ENCODE data around the gene RUNDC1. TPM values are rescaled to one million over a fixed set of nuclear protein-coding genes. Genes with fewer than 3 reads are reported as not detected.

Gene RUNDC1
- total RNA-seq, 2 experiments from 2014 or later = 11.1 to 22.5 TPM

- ChIA-PET CTCF (ENCODE audit: unreplicated experiment) (no interaction called here), POLR2A (interaction anchor here (0.5 kb wide), 1 partner anchor 304 kb away, joined by 4 read pairs; no protein-coding TSS in a partner anchor)
- Histone ChIP-seq H2AFZ (ENCODE audit: low read length) (no peak overlapping the region), H3K27ac (ENCODE audit: low read depth, low read length, poor library complexity, severe bottlenecking) (no peak overlapping the region), H3K4me3 (ENCODE audit: low read depth, low read length, poor library complexity, severe bottlenecking) (no peak overlapping the region), H3K79me2 (ENCODE audit: insufficient read depth, low read depth, low read length) (no peaks in the 10 kb centered on the region), H3K9me3 (ENCODE audit: low read length) (no peaks in the 10 kb centered on the region), H3K36me3 (ENCODE audit: insufficient read depth, low read length) (no peaks in the 10 kb centered on the region), H3K4me2 (ENCODE audit: low read length) (no peak overlapping the region), H3K9me2 (ENCODE audit: insufficient read depth, low read length) (no peaks in the 10 kb centered on the region), H3K4me1 (ENCODE audit: insufficient read depth, low read length, poor library complexity, severe bottlenecking) (peaks cover 14% of the 10 kb centered on the region), H4K20me1 (ENCODE audit: insufficient read depth, low read length) (no peaks in the 10 kb centered on the region)
- intact Hi-C loops (cut with micrococcal nuclease; ENCODE audit: unreplicated experiment) = no loop called here
- no peak for DNase-seq (ENCODE audit: low spot score)
- TF ChIP-seq EZH2phosphoT487 (IDR thresholded peaks at IDR 0.05; ENCODE audit: borderline replicate concordance, low read depth, low read length) (no peak), CTCF (conservative IDR thresholded peaks at IDR 0.05; ENCODE audit: low read length) (no peak)
- no TSS peak for BruUV-seq (replicated peaks)
These were observed 47.0 kb downstream of the RUNDC1 start for GRCh38 chr17:43027091-43028032.

GRCh38 chr17:43028221-43028861 is 48.0 kb downstream of the RUNDC1 start:
- Histone ChIP-seq H3K4me2 (ENCODE audit: low read length) (no peak overlapping the region), H3K9me3 (ENCODE audit: low read length) (no peaks in the 10 kb centered on the region), H3K27ac (ENCODE audit: low read depth, low read length, poor library complexity, severe bottlenecking) (no peak overlapping the region), H3K4me1 (ENCODE audit: insufficient read depth, low read length, poor library complexity, severe bottlenecking) (peaks cover 10% of the 10 kb centered on the region), H2AFZ (ENCODE audit: low read length) (no peak overlapping the region), H3K9me2 (ENCODE audit: insufficient read depth, low read length) (no peaks in the 10 kb centered on the region), H3K36me3 (ENCODE audit: insufficient read depth, low read length) (no peaks in the 10 kb centered on the region), H4K20me1 (ENCODE audit: insufficient read depth, low read length) (no peaks in the 10 kb centered on the region), H3K79me2 (ENCODE audit: insufficient read depth, low read depth, low read length) (no peaks in the 10 kb centered on the region), H3K4me3 (ENCODE audit: low read depth, low read length, poor library complexity, severe bottlenecking) (no peak overlapping the region)
- ChIA-PET POLR2A (interaction anchor here (0.6 kb wide), 1 partner anchor 280 kb away, joined by 4 read pairs; no protein-coding TSS in a partner anchor), CTCF (ENCODE audit: unreplicated experiment) (no interaction called here)
- intact Hi-C loops (cut with micrococcal nuclease; ENCODE audit: unreplicated experiment) = no loop called here
- BruUV-seq (replicated peaks) = no TSS peak
- no peak for TF ChIP-seq CTCF (conservative IDR thresholded peaks at IDR 0.05; ENCODE audit: low read length)
- TF ChIP-seq EZH2phosphoT487 (IDR thresholded peaks at IDR 0.05; ENCODE audit: borderline replicate concordance, low read depth, low read length) = no peak
- no peak for DNase-seq (ENCODE audit: low spot score)

Data from OCI-LY7 (cell line).